Activated T-helper 1 cell treated with anti-CD3 and anti-CD28 coated beads, Interleukin-2, amount 50 U/mL, for 16 hours (primary cell): ENCODE results near the gene MRPL23.

ENCODE experiments used
- DNase-seq, 2 donors: peaks; one replicate each; pipeline ENCODE4 v3.0.0-alpha.2; 2020; ENCODE audit warnings: low read depth in 1 of 2, low spot score in 1 of 2

The MRPL23 gene

DNA sequence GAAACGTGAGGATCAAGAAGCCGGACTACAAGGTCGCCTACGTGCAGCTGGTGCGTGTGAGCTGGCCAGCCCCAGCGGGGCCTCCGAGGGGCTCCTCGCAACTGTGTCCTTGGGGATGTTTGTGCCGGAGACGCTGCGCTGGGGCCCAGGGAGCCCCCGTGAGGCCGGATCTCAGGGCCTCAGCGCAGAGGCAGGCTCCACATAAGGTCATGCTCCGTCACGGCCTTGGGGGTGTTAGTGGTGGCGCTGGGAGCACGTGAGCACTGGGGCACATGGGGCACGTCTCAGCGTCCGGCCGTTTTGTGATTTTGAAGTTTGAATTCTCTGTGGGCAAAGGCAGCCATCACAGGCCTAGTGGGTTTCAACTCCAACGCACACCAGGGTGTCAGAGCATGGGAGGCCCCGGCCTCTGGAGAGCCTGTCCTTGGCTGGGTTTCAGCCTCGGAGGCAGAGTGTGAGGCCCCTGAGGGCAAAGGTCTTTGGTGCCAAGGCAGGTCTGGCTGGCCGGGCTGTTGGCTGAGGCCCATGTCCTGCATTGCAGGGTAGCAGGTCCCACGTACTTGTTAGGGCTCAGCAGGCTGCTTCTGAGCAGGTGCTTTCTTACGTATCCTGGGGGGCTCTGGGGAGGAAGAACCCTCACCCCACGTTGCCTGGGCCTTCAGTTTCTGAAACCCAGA lies 5.8 kb downstream of the MRPL23 start:
- DNase-seq: no peak

- no peak for DNase-seq
These were observed 6.5 kb downstream of the MRPL23 start for GRCh38 chr11:1953489-1954266.

GRCh38 chr11:1958367-1958766 lies 11.2 kb downstream of the MRPL23 start:
- no peak for DNase-seq

GRCh38 chr11:1959786-1960185 lies 12.7 kb downstream of the MRPL23 start:
- no peak for DNase-seq

DNA sequence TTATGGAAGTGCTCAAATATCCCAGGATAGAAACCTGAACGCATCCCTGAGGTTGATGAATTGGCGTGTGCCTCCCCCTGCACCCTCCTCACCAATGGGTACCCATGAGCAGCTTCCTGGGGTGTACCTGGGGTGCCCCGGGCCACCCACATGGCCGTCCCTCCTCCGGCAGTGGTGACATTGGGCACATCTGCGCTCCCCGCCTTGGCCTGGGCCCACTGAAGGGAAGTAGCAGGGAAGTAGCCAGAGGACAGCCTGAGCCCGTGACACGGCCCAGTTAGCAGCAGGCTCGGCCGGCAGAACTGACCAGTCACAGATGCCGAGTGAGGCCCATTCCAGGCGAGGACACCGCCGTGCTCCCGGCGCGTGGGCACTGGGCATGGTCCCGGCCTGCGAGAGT lies 16.7 kb downstream of the MRPL23 start:
- DNase-seq: no peak

GRCh38 chr11:1964348-1964747 lies 17.2 kb downstream of the MRPL23 start:
- no peak for DNase-seq

DNA sequence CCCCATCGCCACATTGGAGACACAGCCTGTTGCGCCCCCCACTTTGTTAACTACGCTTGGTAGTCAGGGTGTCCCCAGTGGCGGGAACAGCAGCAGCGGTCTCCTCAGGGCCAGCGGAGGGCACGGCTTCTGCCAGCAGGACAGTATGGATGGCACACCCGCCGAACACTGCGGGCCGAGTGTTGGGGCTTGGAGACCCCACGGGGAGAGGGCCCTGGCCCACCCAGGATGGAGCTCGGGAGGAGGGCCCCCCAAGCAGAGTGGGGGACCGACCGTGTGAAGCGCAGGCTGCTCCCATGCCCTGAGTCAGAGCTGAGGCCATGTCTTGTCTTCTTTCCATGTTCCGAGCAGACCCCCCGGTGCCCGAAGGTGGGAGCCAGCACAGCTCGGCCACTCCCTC lies 17.8 kb downstream of the MRPL23 start:
- no peak for DNase-seq

- no peak for DNase-seq
These were observed 19.4 kb downstream of the MRPL23 start for GRCh38 chr11:1966531-1966930.

- DNase-seq: no peak
These were observed 20.6 kb downstream of the MRPL23 start for GRCh38 chr11:1967641-1968225.

GRCh38 chr11:1968454-1969002 lies 21.4 kb downstream of the MRPL23 start:
- no peak for DNase-seq

- no peak for DNase-seq
These were observed 21.9 kb downstream of the MRPL23 start for GRCh38 chr11:1969035-1969434.

GRCh38 chr11:1969776-1970175 lies 22.6 kb downstream of the MRPL23 start:
- DNase-seq: no peak

GRCh38 chr11:1970956-1971355 lies 23.8 kb downstream of the MRPL23 start:
- no peak for DNase-seq

DNA sequence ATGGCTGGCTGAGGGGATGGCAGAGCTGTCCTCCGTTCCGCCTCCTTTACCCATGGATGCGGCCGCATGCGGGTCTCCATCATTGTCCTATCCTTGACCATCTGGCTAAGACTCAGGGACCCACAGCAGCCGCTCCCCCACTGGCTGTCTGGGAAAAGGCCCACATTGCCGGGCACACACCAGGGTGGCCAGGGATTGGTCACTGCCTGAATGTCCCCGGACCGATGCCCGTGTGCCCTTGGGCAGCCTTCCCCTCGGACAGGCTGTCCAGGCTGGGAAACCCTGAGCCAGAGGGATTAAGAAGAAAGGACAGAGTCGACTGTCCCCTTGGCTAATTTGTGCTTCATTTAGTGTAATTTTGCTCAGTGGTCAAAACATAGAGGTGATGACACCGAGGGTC lies 28.1 kb downstream of the MRPL23 start:
- DNase-seq: no peak

GRCh38 chr11:1978720-1979473 lies 31.8 kb downstream of the MRPL23 start:
- no peak for DNase-seq

GRCh38 chr11:1979607-1980006 lies 32.5 kb downstream of the MRPL23 start:
- no peak for DNase-seq

DNA sequence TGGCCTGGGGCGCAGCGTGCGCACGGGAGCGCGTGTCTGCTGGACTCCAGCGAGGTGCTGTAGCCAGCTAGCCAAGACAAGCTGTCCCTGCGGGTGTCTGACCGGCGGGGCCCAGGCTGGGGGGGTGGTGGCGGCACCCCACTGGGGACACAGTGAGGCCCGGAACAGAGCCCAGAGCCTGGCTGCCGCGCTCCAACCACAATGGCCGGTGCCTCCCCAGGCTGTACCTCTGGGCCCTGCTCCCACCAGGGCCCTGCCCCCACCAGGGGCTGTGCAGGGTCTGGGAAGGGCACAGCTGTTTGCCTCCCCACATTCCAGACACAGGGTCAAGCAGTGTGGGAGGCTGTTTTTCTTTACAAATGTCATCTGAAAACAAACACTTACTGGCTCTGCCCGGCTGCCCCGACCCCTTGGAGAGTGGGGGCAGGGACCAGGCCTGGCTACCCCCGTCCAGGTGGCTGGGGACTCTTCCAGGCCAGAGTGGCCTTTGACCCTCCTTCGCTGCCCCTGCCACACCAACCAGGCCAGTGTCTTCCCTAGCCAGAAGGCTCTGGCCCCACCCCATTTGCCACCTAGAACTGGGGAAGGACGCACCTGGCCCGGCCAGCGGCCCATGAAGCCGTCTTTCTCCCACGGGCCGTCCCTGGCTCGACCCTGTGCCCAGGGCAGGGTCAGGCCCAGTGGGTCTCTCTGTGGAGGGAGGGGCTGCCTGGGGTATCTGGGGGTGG lies 35.9 kb downstream of the MRPL23 start:
- no peak for DNase-seq

DNA sequence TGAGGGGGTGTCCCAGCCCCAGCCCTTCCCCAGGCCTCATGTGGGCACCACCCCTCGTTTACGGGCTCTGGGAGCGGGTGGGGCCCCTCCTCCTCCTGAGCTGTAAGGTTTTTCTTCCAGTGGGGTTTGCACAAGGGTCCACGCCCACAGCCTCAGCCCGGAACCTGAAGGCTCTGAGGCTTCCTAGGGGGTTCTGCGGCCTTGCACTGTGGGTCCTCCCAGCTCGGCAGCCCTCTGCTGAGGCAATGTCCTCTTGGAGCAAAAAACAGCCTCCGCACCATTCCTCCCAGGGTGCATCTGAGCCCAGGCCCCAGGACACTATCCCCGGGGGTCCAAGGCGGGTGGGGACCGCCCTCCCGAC lies 36.4 kb downstream of the MRPL23 start:
- no peak for DNase-seq

DNA sequence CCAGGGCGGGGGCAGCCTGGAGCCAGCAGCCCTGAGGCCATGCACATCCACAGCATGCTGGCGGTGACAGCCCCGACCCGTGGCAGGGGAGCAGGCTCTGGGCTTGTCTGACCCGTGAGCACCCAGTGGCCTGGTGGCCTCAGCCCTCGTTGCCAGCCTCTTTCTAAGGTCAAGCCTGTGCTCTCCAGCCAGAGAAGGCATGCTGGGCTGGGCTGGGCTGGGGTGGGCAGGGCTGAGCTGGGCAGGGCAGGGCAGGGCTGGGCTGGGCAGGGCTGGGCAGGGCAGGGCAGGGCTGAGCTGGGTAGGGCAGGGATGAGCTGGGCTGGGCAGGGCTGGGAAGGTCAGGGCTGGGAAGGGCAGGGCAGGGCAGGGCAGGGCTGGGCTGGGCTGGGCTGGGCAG lies 39.9 kb downstream of the MRPL23 start:
- DNase-seq: no peak

GRCh38 chr11:1988174-1988573 lies 41.0 kb downstream of the MRPL23 start:
- no peak for DNase-seq
